D721Med (cell line): ENCODE results near the gene RELT.

Experiments
- DNase-seq: peaks from one replicate; pipeline ENCODE4 v3.0.0; 2011; ENCODE audit warnings: low spot score; ENCODE audit not compliant: insufficient read length
- FAIRE-seq: peaks from 2 replicates; lab custom pipeline; 2011; peaks lifted over from hg19 to GRCh38; lab: Jason Lieb, UNC
- CTCF ChIP-seq: IDR thresholded peaks from 2 replicates; pipeline ENCODE4 v1.5.1; 2012; ENCODE audit warnings: mild to moderate bottlenecking, control low read depth; ENCODE audit not compliant: insufficient read depth; ENCODE audit errors: missing control alignments

The RELT gene

GRCh38 chr11:73401217-73401923, 25.2 kb downstream of the RELT start:
- no peak for TF ChIP-seq CTCF
- FAIRE-seq (no peak), DNase-seq (peak; percentile 4)

GRCh38 chr11:73401924-73402833, 26.0 kb downstream of the RELT start:
- no peak for FAIRE-seq
- TF ChIP-seq CTCF = no peak
- peak; percentile 13 for DNase-seq

GRCh38 chr11:73402834-73403185, 26.6 kb downstream of the RELT start:
- FAIRE-seq = no peak
- peak; percentile 20 for TF ChIP-seq CTCF
- no peak for DNase-seq

GRCh38 chr11:73403541-73403940, 27.3 kb downstream of the RELT start:
- TF ChIP-seq CTCF = no peak
- FAIRE-seq = no peak
- DNase-seq = no peak

GRCh38 chr11:73404048-73404447, 27.8 kb downstream of the RELT start:
- TF ChIP-seq CTCF = peak; percentile 56
- FAIRE-seq (peak; percentile 32), DNase-seq (no peak)

- no peak for FAIRE-seq
- no peak for TF ChIP-seq CTCF
- DNase-seq = no peak
Measured at GRCh38 chr11:73404506-73405145, 28.4 kb downstream of the RELT start.
